A673 (cell line): Measurements from ENCODE around the gene ZBP1.

Experiments
- CTCF ChIP-seq: fragments of 300-800, 200-600 bp; sonication (generic); conservative IDR thresholded peaks from 2 replicates; pipeline ENCODE4 v1.5.1; 2017; ENCODE audit warnings: low read depth, mild to moderate bottlenecking, antibody characterized with exemption, low read length, moderate library complexity, mixed read lengths
- EZH2 ChIP-seq: fragments of 200-600 bp; sonication (generic); IDR thresholded peaks from 2 replicates; pipeline ENCODE4 v1.6.1; 2017; ENCODE audit warnings: borderline replicate concordance, low read depth, mild to moderate bottlenecking, mixed read lengths, antibody characterized with exemption, low read length; ENCODE audit not compliant: poor library complexity, severe bottlenecking

GRCh38 chr20:57650266-57650665 lies 30.0 kb upstream of the ZBP1 start:
- TF ChIP-seq CTCF (no peak), EZH2 (no peak)
